HG03139 (cell line): ENCODE data around the gene KLHL20.
"Not testable (repeated sequence)": the region's sequence is repeated elsewhere in the genome, so short reads cannot be mapped to it uniquely, and the experiment has no call there.

Source experiments
- ATAC-seq: cut with Tn5 transposase; IDR thresholded peaks from one replicate; pipeline ENCODE4 v1.9.1; 2021; ENCODE audit not compliant: unreplicated experiment

Gene KLHL20

DNA sequence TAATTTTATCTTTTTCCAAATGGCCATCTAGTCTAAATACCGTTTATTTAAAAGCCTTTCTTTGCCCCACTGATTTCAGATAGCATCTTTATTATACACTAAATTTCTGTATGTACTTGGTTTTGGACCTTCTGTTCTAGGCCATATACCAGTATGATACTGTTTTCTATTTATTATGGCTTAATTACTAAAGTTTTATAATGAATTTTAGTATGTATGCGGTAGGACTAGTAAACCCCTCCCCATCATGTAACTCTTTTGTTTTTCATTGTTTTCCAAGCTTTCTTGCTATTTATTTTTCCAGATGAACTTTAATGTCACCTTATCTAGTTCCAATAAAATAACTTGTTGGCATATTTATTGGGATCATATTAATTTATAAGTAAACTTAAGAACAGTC is 29.9 kb downstream of the KLHL20 start:
- ATAC-seq = no peak

- ATAC-seq = no peak
Measured at GRCh38 chr1:173749137-173749536, 34.4 kb downstream of the KLHL20 start.

DNA sequence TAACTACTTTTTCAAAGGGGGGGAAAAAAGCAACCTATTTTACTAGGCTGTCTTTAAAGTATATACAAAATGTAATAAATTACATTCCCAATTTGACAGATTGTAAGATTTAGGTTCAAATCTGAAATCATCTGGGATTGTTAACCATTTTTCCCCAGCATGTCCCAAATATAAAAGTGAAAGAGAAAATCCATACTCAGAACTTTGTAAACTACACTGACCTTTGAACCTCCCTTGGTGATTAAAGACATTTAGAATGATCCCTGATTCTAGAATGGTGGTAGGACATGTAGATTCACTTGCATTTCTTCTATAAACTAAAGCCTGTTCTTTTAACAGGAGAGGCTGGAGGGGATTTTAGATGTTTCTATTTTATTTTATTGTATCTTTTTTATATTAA is 39.0 kb downstream of the KLHL20 start:
- no peak for ATAC-seq

DNA sequence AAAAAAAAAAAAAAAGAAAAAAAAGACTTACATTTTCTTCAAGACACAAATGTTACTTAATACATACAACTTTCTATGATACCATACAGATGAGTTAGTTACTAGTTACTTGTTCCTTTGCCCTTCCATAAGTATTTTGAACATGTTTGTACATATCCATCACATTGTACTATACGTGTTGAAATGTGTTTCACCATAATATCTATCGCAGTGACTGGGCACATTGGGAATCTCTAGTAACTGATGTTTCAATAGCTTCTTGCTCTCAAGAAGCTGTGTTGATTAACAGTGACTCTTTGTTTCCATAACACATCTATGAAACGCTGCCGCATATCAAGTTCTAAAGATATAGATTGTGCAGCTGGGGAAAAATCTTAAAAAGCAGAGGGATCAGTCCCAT is 42.9 kb downstream of the KLHL20 start:
- ATAC-seq = no peak

DNA sequence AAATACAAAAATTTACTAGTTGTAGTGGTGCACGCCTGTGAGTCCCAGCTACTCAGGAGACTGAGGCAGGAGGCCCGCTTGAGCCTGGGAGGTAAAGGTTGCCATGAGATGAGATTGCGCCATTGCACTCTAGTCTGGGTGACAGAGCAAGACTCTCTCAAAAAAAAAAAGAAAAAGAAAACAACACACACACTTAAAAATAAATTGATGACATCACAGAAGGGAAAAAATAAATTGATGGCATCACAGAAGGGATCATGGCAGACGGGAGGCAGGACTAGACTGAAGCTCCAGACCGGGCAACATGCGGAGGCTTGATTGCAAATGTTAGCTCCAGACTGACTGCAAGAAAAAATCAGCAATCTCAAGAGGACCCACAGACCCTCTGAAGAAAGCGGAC is 43.3 kb downstream of the KLHL20 start:
- no peak for ATAC-seq

DNA sequence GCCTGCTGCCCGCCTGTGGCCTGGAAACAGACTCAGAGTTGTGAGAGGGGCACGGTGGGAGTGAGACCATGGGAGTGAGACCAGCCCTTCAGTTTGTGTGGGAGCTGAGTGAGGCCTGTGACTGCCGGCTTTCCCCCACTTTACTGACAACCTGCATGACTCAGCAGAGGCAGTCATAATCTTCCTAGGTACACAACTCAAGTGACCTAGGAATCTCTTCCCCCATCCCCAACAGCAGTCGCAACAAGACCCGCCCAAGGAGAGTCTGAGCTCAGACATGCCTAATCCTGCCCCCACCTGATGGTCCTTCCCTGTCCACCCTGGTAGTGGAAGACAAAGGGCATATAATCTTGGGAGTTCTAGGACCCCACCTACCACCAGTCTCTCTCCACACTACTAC is 44.2 kb downstream of the KLHL20 start:
- no peak for ATAC-seq

- ATAC-seq = not testable (repeated sequence)
Measured at GRCh38 chr1:173764331-173764730, 49.5 kb downstream of the KLHL20 start.

DNA sequence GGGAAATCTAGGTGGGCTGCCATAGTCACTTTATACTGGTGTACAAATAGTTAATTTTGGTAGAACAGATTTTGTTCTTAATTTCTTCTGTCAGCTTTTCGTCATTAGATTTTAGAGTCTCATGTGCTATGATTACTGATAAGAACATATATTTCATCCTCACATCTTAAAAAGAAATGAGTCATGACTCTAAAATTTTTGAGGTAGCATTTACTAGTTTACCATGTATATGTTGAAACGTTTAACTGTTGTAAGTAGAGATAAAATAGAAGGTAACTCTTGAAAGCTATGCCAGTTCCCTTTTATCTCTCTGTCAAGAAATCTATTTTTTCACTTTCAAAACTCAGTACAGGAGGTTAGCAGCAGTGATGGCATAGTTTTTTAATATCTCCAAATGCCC is 53.4 kb downstream of the KLHL20 start:
- ATAC-seq = no peak

DNA sequence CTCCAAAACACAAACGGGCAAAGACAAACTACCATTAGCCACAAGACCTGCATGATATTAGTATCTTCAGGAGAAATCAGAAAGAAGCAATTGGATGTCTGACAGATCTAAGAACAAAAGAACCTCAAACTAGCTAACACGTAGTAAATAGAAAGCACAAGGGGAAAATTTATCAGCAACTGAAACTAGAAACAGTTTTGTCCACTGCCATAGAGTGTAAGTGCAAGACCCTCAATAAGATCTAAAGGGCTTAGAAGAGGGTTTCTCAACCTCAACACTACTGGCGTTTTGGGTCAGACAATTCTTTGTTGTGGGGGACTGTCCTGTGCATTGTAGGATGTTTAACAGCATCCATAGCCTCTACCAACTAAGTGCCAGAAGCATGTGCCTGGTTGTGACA is 54.0 kb downstream of the KLHL20 start:
- no peak for ATAC-seq

GRCh38 chr1:173770330-173770729 is 55.5 kb downstream of the KLHL20 start:
- not testable (repeated sequence) for ATAC-seq

DNA sequence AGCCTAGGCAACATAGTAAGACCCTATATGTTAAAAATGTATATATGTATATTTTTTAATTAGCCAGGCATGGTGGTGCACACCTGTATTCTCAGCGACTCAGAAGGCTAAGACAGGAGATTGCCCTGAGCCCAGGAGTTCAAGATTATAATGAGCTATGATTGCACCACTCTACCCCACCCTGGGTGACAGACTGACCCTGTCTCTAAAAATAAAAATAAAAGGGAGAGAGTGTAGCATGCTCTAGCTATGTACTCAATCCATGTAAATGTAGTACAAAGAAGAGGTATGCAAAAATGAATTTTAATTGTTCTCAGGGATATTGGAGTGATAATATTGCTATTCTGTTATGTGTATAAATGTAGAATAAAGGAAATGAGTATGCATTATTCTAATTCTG is 56.8 kb downstream of the KLHL20 start:
- no peak for ATAC-seq

DNA sequence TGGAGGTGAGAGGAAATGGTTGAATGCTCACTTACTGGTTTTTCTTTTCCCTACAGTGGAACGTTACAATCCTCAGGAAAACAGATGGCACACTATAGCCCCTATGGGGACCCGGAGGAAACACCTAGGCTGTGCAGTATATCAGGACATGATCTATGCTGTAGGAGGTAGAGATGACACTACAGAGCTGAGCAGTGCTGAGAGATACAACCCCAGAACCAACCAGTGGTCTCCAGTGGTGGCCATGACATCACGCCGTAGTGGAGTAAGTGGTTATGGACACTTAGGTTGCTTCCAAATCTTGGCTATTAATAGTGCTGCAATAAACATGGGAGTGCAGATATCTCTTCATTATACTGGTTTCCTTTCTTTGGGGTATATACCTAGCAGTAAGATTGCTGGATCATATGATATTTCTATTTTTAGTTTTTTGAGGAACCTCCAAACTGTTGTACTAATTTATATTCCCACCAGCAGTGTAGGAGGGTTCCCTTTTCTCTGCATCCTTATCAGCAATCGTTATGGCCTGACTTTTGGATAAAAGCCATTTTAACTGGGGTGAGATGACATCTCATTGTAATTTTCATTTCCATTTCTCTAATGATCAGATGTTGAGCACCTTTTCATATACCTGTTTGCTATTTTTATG is 60.9 kb downstream of the KLHL20 start:
- no peak for ATAC-seq

- ATAC-seq = no peak
Measured at GRCh38 chr1:173779936-173780335, 65.2 kb downstream of the KLHL20 start.

GRCh38 chr1:173784997-173785396 is 70.2 kb downstream of the KLHL20 start:
- no peak for ATAC-seq

GRCh38 chr1:173789841-173790240 is 75.1 kb downstream of the KLHL20 start:
- no peak for ATAC-seq

- no peak for ATAC-seq
Measured at GRCh38 chr1:173798078-173798477, 83.3 kb downstream of the KLHL20 start.

GRCh38 chr1:173799995-173800394 is 85.2 kb downstream of the KLHL20 start:
- ATAC-seq = not testable (repeated sequence)

DNA sequence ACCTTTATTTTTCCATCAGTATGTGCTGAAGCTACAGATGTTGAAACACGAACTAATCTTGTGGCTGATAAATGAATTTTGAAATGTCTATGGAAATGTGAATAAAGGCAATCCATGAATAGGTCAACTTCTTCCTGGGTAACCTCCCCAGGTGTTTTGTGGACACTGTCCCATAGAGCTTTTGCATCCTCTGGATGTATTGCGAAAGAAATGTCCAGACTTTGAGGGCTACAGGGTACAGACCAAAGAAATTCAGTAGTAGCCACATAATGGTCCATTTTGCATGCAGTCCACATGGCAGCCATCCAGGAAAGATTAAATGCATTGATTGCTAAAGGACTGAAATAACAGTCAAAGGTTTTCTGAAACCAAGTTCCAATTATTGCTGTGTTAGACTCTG is 88.2 kb downstream of the KLHL20 start:
- ATAC-seq = no peak

- ATAC-seq = not testable (repeated sequence)
Measured at GRCh38 chr1:173813654-173814053, 98.9 kb downstream of the KLHL20 start.

DNA sequence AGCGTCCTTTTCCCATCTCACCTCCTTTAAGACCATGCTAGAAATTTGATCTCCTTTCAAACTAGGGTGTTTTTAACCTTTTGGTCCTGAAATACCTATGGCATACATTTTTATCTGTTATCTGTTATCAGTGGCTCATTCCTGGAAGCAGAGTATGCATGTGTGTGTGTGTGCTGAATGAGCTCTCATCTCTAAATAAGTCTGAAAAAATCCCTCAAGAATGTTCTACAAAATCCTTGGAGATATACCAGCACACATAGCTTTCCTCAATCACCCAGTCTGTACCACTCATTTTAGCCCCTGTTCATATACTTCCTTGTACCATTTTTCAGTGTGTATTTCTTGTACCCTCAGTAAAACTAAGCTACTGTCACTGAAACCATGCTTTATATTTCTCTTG is 103.7 kb downstream of the KLHL20 start:
- no peak for ATAC-seq

DNA sequence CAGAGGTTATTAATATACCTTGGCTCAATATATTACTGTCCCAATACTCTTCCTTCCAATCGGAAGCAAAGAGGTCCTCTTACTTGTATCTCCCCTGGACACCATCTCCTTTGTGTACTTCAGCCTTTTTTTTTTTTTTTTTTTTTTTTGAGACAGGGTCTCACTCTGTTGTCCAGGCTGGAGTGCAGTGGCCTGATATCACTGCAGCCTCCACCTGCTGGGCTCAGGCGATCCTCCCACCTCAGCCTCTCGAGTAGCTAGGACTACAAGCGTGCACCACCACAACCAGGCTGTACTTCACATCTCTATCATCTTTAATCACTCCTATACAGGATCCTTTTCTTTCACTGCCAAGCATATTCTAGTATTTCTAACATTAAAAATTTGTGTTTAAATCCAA is 106.9 kb downstream of the KLHL20 start:
- ATAC-seq = no peak

DNA sequence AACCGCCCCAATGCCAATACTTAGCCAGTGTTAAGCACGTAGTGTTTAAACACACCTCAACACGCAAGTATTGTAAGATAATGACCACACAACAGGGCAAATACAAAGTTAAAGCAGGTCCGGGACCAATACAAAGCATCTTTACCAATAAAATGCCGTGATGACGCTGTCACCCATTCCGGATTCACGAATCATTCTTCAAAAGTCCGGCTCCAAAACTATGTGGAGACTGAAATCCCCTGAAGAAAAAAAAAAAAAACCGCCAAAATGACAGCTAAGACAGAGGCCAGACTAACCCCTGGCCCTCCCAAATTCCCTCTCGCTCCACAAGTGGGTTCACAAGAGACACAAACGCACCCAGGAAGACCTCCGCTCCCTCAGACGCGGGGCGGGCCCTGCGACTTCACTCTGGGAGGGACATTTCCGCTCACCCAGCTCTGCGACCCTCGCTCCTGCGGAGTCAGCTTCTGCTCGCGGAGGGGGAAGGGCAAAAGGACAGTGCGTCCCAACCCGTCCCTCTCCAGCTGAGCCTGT is 109.1 kb downstream of the KLHL20 start:
- peak; percentile 35 for ATAC-seq
